SU-DHL-6 (cell line): ENCODE results near the gene GRIK4.

Experiments
- H2AFZ ChIP-seq: fragments of 200-600 bp; sonication (generic); 2 replicates; pipeline ENCODE4 v1.6.1; 2014; ENCODE audit warnings: low read depth, mild to moderate bottlenecking, moderate library complexity, mixed read lengths, antibody characterized with exemption, low read length; ENCODE audit not compliant: severe bottlenecking
- H3F3A ChIP-seq: fragments of 200-600 bp; shearing (Covaris generic); 2 replicates; pipeline ENCODE4 v1.6.0; 2016; ENCODE audit warnings: antibody characterized with exemption, mild to moderate bottlenecking; ENCODE audit not compliant: insufficient read depth
- H3K27ac ChIP-seq: fragments of 200-600 bp; sonication (generic); 2 replicates; pipeline ENCODE4 v1.5.1; 2016; ENCODE audit warnings: low read depth, mild to moderate bottlenecking, low read length, moderate library complexity, mixed read lengths
- H3K27me3 ChIP-seq: fragments of 200-600 bp; sonication (generic), shearing (Covaris generic); 2 replicates; pipeline ENCODE4 v1.6.0; 2014; ENCODE audit warnings: mild to moderate bottlenecking, low read length
- H3K36me3 ChIP-seq: fragments of 200-600 bp; sonication (generic); 2 replicates; pipeline ENCODE4 v1.6.1; 2014; ENCODE audit warnings: mild to moderate bottlenecking, low read length, mixed read lengths
- H3K4me2 ChIP-seq: fragments of 300-600, 200-600 bp; shearing (Covaris generic), sonication (generic); 2 replicates; pipeline ENCODE4 v1.6.0; 2014; ENCODE audit warnings: low read length, low read depth, mild to moderate bottlenecking; ENCODE audit not compliant: poor library complexity, severe bottlenecking
- H3K4me3 ChIP-seq: fragments of 200-600 bp; sonication (generic); 2 replicates; pipeline ENCODE4 v1.5.1; 2014; ENCODE audit warnings: antibody characterized with exemption, low read length, mild to moderate bottlenecking, mixed read lengths; ENCODE audit not compliant: insufficient read depth, poor library complexity, severe bottlenecking
- H3K79me2 ChIP-seq: fragments of 200-600 bp; sonication (generic); 2 replicates; pipeline ENCODE4 v1.6.1; 2014; ENCODE audit warnings: mild to moderate bottlenecking, low read length, moderate library complexity; ENCODE audit not compliant: insufficient read depth
- H3K9ac ChIP-seq: fragments of 200-600 bp; sonication (generic); 2 replicates; pipeline ENCODE4 v1.7.0; 2014; ENCODE audit warnings: mild to moderate bottlenecking, low read length
- H3K9me2 ChIP-seq: fragments of 200-600 bp; sonication (generic); replicated peaks from 2 replicates; pipeline ENCODE4 v1.6.1; 2014; ENCODE audit warnings: low read length; ENCODE audit not compliant: insufficient read depth
- H3K9me3 ChIP-seq: fragments of 200-600 bp; sonication (generic); 2 replicates; pipeline ENCODE4 v1.6.1; 2014; ENCODE audit warnings: low read length, mixed read lengths; ENCODE audit not compliant: insufficient read depth
- H4K20me1 ChIP-seq: fragments of 200-600 bp; sonication (generic); 2 replicates; pipeline ENCODE4 v1.6.1; 2014; ENCODE audit warnings: low read depth, mild to moderate bottlenecking, antibody characterized with exemption, low read length, moderate library complexity, mixed read lengths
- EZH2phosphoT487 ChIP-seq: fragments of 200-600 bp; sonication (generic), shearing (Covaris generic); conservative IDR thresholded peaks from 2 replicates; pipeline ENCODE4 v1.6.1; 2018; ENCODE audit warnings: mild to moderate bottlenecking, antibody characterized with exemption, low read length, moderate library complexity, mixed read lengths
- TF ChIP-seq, protein P1 (sequence below): fragments of 200-600 bp; sonication (generic); IDR thresholded peaks from one replicate; pipeline ENCODE4 v1.5.1; 2017; ENCODE audit warnings: antibody characterized with exemption, mild to moderate bottlenecking, low read length, moderate library complexity; ENCODE audit not compliant: insufficient read depth, poor library complexity, severe bottlenecking

The GRIK4 gene

DNA sequence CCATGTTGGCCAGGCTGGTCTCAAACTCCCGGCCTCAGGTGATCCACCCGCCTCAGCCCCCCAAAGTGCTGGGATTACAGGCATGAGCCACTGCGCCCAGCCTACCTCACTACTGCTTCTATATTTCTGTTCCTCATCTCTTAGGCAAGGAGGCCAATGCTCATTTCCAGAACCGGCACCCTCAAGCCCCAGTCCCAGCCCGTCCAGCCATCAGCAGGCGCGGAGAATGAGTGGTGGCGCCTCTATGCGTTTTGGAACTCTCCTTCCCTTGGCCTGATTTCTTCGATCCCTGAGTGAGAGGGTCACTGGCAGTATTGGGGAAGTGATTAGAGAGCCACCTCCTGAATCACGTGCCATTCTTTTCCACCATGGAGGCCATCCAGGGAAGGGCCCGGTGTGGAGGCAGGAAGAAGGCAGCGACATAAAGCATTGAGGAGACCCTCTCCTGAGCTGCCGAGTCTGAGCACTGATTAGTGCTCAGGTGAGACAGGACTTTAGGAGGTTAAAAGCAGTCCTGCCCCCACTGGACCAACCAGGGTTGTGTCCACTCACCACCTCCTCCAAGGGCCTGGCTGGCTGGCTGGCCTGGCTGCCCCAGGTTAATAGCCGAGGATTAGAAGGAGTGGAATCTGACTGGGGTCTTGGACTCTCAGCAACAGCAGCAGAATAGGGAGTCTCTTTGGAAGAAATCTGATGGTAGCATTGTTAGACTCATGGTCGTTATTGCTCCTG lies 8.7 kb downstream of the GRIK4 start:
- H3K27ac ChIP-seq = no peak overlapping the region
- no peak for TF ChIP-seq EZH2phosphoT487
- TF ChIP-seq, protein P1, sequence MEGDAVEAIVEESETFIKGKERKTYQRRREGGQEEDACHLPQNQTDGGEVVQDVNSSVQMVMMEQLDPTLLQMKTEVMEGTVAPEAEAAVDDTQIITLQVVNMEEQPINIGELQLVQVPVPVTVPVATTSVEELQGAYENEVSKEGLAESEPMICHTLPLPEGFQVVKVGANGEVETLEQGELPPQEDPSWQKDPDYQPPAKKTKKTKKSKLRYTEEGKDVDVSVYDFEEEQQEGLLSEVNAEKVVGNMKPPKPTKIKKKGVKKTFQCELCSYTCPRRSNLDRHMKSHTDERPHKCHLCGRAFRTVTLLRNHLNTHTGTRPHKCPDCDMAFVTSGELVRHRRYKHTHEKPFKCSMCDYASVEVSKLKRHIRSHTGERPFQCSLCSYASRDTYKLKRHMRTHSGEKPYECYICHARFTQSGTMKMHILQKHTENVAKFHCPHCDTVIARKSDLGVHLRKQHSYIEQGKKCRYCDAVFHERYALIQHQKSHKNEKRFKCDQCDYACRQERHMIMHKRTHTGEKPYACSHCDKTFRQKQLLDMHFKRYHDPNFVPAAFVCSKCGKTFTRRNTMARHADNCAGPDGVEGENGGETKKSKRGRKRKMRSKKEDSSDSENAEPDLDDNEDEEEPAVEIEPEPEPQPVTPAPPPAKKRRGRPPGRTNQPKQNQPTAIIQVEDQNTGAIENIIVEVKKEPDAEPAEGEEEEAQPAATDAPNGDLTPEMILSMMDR = no peak
- H3K9me3 ChIP-seq = no peaks in the 10 kb centered on the region
- H3K36me3 ChIP-seq = no peaks in the 10 kb centered on the region
- H3K4me2 ChIP-seq = no peak overlapping the region
- no peaks in the 10 kb centered on the region for H3F3A ChIP-seq
- H3K79me2 ChIP-seq = no peaks in the 10 kb centered on the region
- no peak overlapping the region for H3K4me3 ChIP-seq
- H3K9ac ChIP-seq = no peak overlapping the region
- H2AFZ ChIP-seq = no peak overlapping the region
- no peaks in the 10 kb centered on the region for H3K9me2 ChIP-seq
- H4K20me1 ChIP-seq = no peaks in the 10 kb centered on the region
- no peaks in the 10 kb centered on the region for H3K27me3 ChIP-seq

DNA sequence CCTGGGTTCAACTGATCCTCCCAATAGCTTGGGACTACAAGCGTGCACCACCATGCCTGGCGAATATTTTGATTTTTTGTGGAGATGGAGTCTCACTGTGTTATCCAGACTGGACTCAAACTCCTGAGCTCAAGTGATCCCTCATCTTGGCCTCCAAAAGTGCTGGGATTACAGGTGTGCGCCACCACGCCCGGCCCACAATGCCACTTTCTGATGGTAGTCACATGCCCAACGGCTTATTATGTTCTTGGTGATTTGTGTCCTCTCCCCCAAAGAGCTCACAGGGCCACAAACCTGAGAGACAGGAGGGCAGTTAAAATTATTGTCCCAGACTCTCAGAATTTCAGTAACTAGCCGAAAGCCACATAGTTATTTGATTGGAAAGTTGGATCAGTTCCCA lies 9.6 kb downstream of the GRIK4 start:
- no peaks in the 10 kb centered on the region for H3K9me3 ChIP-seq
- H3K9ac ChIP-seq = no peak overlapping the region
- no peak overlapping the region for H3K4me2 ChIP-seq
- no peaks in the 10 kb centered on the region for H3K36me3 ChIP-seq
- H3K9me2 ChIP-seq = no peaks in the 10 kb centered on the region
- no peak for TF ChIP-seq EZH2phosphoT487
- TF ChIP-seq, protein P1 = no peak
- H3K27ac ChIP-seq = no peak overlapping the region
- H3K79me2 ChIP-seq = no peaks in the 10 kb centered on the region
- H3K27me3 ChIP-seq = no peaks in the 10 kb centered on the region
- no peaks in the 10 kb centered on the region for H3F3A ChIP-seq
- no peak overlapping the region for H3K4me3 ChIP-seq
- H2AFZ ChIP-seq = no peak overlapping the region
- no peaks in the 10 kb centered on the region for H4K20me1 ChIP-seq

DNA sequence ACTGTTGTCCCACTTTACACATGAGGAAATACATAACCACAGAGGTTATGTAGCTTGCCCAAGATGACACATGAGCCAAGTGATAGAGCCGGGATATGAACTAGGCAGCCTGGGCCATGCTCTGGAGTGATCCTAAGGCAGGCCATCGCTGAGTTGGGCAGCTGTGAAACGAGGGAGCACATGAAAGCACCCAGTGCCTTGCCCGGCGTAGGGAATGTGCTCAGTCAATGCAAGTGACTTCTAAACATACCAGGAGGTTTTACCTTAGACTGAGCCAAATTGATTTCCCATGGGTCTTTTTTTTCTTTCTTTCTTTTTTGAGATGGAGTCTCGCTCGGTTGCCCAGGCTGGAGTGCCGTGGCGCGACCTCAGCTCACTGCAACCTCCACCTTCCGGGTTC lies 10.5 kb downstream of the GRIK4 start:
- Histone ChIP-seq H3K36me3 (no peaks in the 10 kb centered on the region), H3K4me2 (no peak overlapping the region), H4K20me1 (no peaks in the 10 kb centered on the region), H3K4me3 (no peak overlapping the region), H3K9me3 (no peaks in the 10 kb centered on the region), H3K9me2 (no peaks in the 10 kb centered on the region), H2AFZ (no peak overlapping the region), H3F3A (no peaks in the 10 kb centered on the region), H3K27ac (no peak overlapping the region), H3K9ac (no peak overlapping the region), H3K79me2 (no peaks in the 10 kb centered on the region), H3K27me3 (no peaks in the 10 kb centered on the region)
- no peak for TF ChIP-seq EZH2phosphoT487
- TF ChIP-seq, protein P1 = no peak
